Ishikawa (cell line): ENCODE results near the gene COG8.

Experiments used
- CEBPB ChIP-seq: IDR thresholded peaks from 2 replicates; pipeline ENCODE4 v1.6.1; 2012
- CREB1 ChIP-seq: IDR thresholded peaks from 2 replicates; pipeline ENCODE4 v1.6.1; 2012; ENCODE audit warnings: low read depth
- EP300 ChIP-seq: IDR thresholded peaks from 2 replicates; pipeline ENCODE4 v1.6.1; 2012; ENCODE audit warnings: borderline replicate concordance
- NFIC ChIP-seq: IDR thresholded peaks from 2 replicates; pipeline ENCODE4 v1.6.1; 2012
- RAD21 ChIP-seq: IDR thresholded peaks from 2 replicates; pipeline ENCODE4 v1.6.1; 2012; ENCODE audit warnings: low read depth
- REST ChIP-seq: IDR thresholded peaks from 2 replicates; pipeline ENCODE4 v1.6.1; 2012; ENCODE audit warnings: low read depth, mild to moderate bottlenecking
- TEAD4 ChIP-seq: IDR thresholded peaks from 2 replicates; pipeline ENCODE4 v1.6.1; 2012
- YY1 ChIP-seq: IDR thresholded peaks from 2 replicates; pipeline ENCODE4 v1.6.1; 2012; ENCODE audit warnings: low read depth

GRCh38 chr16:69386596-69386995 lies 47.2 kb upstream of the COG8 start:
- TF ChIP-seq NFIC (no peak), CEBPB (no peak), CREB1 (no peak), TEAD4 (no peak), REST (no peak), RAD21 (no peak), EP300 (no peak), YY1 (no peak)
